ENCODE measurements around the gene CPSF7.

GRCh38 chr11:61422226-61422625 lies 7.5 kb downstream of the CPSF7 start:
- TF ChIP-seq GATA3 (IDR thresholded peaks at IDR 0.05; ENCODE audit: low read depth, low read length) (no peak), GATA2 (IDR thresholded peaks at IDR 0.05; ENCODE audit: low read depth, low read length) (no peak)

All from SH-SY5Y (cell line).